ENCODE measurements around the gene AMFR. TPM values are rescaled to one million over a fixed set of nuclear protein-coding genes. Genes with fewer than 3 reads are reported as not detected.

AMFR gene
- total and polyA plus RNA-seq, 8 donors = 64.2 to 88.5 (median 69.7) TPM

- ATAC-seq (no peak), DNase-seq (no peak)
- intact Hi-C loops (cut with DNase I) = no loop called here
- H3K36me3 ChIP-seq = peaks cover 0 to 9% of the 10 kb centered on the region in 2 donors
- H3K27ac ChIP-seq = no peak overlapping the region
- TF ChIP-seq CTCF (IDR thresholded peaks at IDR 0.05) = no peak
- no peak overlapping the region for H3K4me3 ChIP-seq
- no peaks in the 10 kb centered on the region for H3K27me3 ChIP-seq
- no peaks in the 10 kb centered on the region for H3K9me3 ChIP-seq
- H3K4me1 ChIP-seq = peaks cover 0 to 23% of the 10 kb centered on the region in 2 donors
Measured at GRCh38 chr16:56426585-56426984, 1.2 kb upstream of the AMFR start.

GRCh38 chr16:56424791-56425438 is 430 bp downstream of the AMFR start:
- intact Hi-C loops (cut with DNase I) = no loop called here
- H3K27ac ChIP-seq = peak overlapping the region; percentile 70
- H3K36me3 ChIP-seq = no peaks in the 10 kb centered on the region
- DNase-seq (peak; percentile 37 to 89 (median 44)), ATAC-seq (peak; percentile 23)
- no peaks in the 10 kb centered on the region for H3K27me3 ChIP-seq
- no peak for TF ChIP-seq CTCF (IDR thresholded peaks at IDR 0.05)
- peak overlapping the region; percentile 75 to 82 for H3K4me3 ChIP-seq
- peaks cover 0 to 23% of the 10 kb centered on the region in 2 donors for H3K4me1 ChIP-seq
- no peaks in the 10 kb centered on the region for H3K9me3 ChIP-seq

- H3K4me3 ChIP-seq = peak overlapping the region; percentile 75 to 82
- H3K36me3 ChIP-seq = no peaks in the 10 kb centered on the region
- H3K27ac ChIP-seq = peak overlapping the region; percentile 5 to 33
- no peak for TF ChIP-seq CTCF (IDR thresholded peaks at IDR 0.05)
- DNase-seq = no peak
- no peaks in the 10 kb centered on the region for H3K27me3 ChIP-seq
- intact Hi-C loops (cut with DNase I) = no loop called here
- no peaks in the 10 kb centered on the region for H3K9me3 ChIP-seq
- peak; percentile 3 for ATAC-seq
- H3K4me1 ChIP-seq = peaks cover 0 to 23% of the 10 kb centered on the region in 2 donors
Measured at GRCh38 chr16:56424404-56424764, 961 bp downstream of the AMFR start.

- DNase-seq (no peak), ATAC-seq (no peak)
- intact Hi-C loops (cut with DNase I) = no loop called here
- no peak for TF ChIP-seq CTCF (IDR thresholded peaks at IDR 0.05)
- Histone ChIP-seq H3K9me3 (no peaks in the 10 kb centered on the region), H3K4me1 (peaks cover 0 to 23% of the 10 kb centered on the region in 2 donors), H3K27ac (peak overlapping the region; percentile 28 to 33), H3K36me3 (no peaks in the 10 kb centered on the region), H3K27me3 (no peaks in the 10 kb centered on the region), H3K4me3 (peak overlapping the region; percentile 75 to 82)
Measured at GRCh38 chr16:56423584-56424403, 1.6 kb downstream of the AMFR start.

- no peak for ATAC-seq
- Histone ChIP-seq H3K27me3 (no peaks in the 10 kb centered on the region), H3K36me3 (no peaks in the 10 kb centered on the region), H3K27ac (peak overlapping the region in 1 of 2 donors; percentile 28), H3K9me3 (no peaks in the 10 kb centered on the region), H3K4me1 (peaks cover 0 to 23% of the 10 kb centered on the region in 2 donors), H3K4me3 (no peak overlapping the region)
- no peak for TF ChIP-seq CTCF (IDR thresholded peaks at IDR 0.05)
- intact Hi-C loops (cut with DNase I) = no loop called here
- no peak for DNase-seq
Measured at GRCh38 chr16:56422896-56423441, 2.4 kb downstream of the AMFR start.

Measured in left lung (tissue), 10 donors.